Heart right ventricle (tissue), 16 donors: ENCODE data around the gene WNT1. TPM values are rescaled to one million over a fixed set of nuclear protein-coding genes. Genes with fewer than 3 reads are reported as not detected.

Experiments used
- ATAC-seq, 8 donors: fragments of 200-7000 bp; cut with Tn5 transposase; one replicate each; pipeline ENCODE4 v1.9.1; 2020; ENCODE audit warnings: mild to moderate bottlenecking in 8 of 8, moderate library complexity in 8 of 8, moderate number of reproducible peaks in 1 of 8
- DNase-seq, 2 donors: peaks; one replicate each; pipeline ENCODE4 v3.0.0-alpha.2; 2020
- H3K27ac ChIP-seq, 10 donors: fragments of 200-600 bp; sonication (generic) in 2 of 10; one replicate each; pipeline versions ENCODE4 v1.5.0 to v1.8.0; 2020 to 2022; ENCODE audit warnings: mild to moderate bottlenecking in 3 of 10
- H3K27me3 ChIP-seq, 7 donors: fragments of 200-600 bp; one replicate each; pipeline ENCODE4 v1.8.0; 2021 to 2022; ENCODE audit warnings: mild to moderate bottlenecking in 2 of 7
- H3K36me3 ChIP-seq, 9 donors: fragments of 200-600 bp; sonication (generic) in 1 of 9; one replicate each; pipeline versions ENCODE4 v1.5.0 to v1.8.0; 2020 to 2022; ENCODE audit warnings: mild to moderate bottlenecking in 2 of 9
- H3K4me1 ChIP-seq, 9 donors: fragments of 200-600 bp; sonication (generic) in 1 of 9; one replicate each; pipeline versions ENCODE4 v1.5.0 to v1.8.0; 2020 to 2022; ENCODE audit warnings: mild to moderate bottlenecking in 4 of 9
- H3K4me3 ChIP-seq, 10 donors: fragments of 200-600 bp; sonication (generic) in 2 of 10; one replicate each; pipeline versions ENCODE4 v1.5.0 to v1.8.0; 2020 to 2022; ENCODE audit warnings: mild to moderate bottlenecking in 7 of 10, moderate library complexity in 2 of 10
- H3K9me3 ChIP-seq, 11 donors: fragments of 200-600 bp in 10 of 11; sonication (generic) in 2 of 11; one replicate each; pipeline versions ENCODE4 v1.5.0 to v1.8.0; 2013 to 2022; ENCODE audit warnings: mild to moderate bottlenecking in 2 of 11, control low read depth in 1 of 11, moderate library complexity in 1 of 11
- CTCF ChIP-seq, 9 donors: fragments of 200-600 bp; sonication (generic) in 2 of 9; IDR thresholded peaks; one replicate each; pipeline versions ENCODE4 v1.5.0 to v1.8.0; 2021 to 2022; ENCODE audit warnings: antibody characterized with exemption in 9 of 9, mild to moderate bottlenecking in 5 of 9, moderate library complexity in 1 of 9
- WGBS, 2 donors: extraction: QIAGEN DNeasy Blood & Tissue Kit; methylation state at CpG; one replicate each; pipeline ENCODE4 v1.1.7; 2013; ENCODE audit warnings: inconsistent platforms in 1 of 2; 5-methylcytosine and 5-hydroxymethylcytosine counted together
- intact Hi-C, 10 donors: fragments of 100-400 bp; cut with DNase I; formaldehyde crosslinking; loops; one replicate each; pipeline versions ENCODE4 v1.11.1 to v1.14.2; 2022
- polyA plus RNA-seq, 2 donors: library from polyadenylated mRNA; stranded (reverse); fragments of 200-250 nt; gene quantifications; one replicate each; pipeline ENCODE4 v1.2.3, GENCODE V29; 2013
- total RNA-seq, 10 donors: library from RNA; stranded (reverse); fragmentation: NEBNext Ultra II Directional in 3 of 10; extraction: Animal tissue kit (Norgen Biotek cat#: 25700) in 3 of 10; gene quantifications; one replicate each; pipeline versions ENCODE4 v1.2.1 to v1.2.4, GENCODE V29; 2021 to 2023
- donor health status: Arrhythmogenic right ventricular cardiomyopathy.
- donor health status: ischemic (EF 13 %, LVEDD 7.1; RV severe dilation, severe dysfunction).
- donor health status: healthy with polysubstance abuse.
- donor health status: DM: no; HTN: yes; CAD: no.
- donor health status: DM: no; HTN: no; CAD: no.
- donor health status: ischemic (EF 25% LVEDD 6.9; RV normal size, moderate dysfunction).
- donor health status: ischemic (EF 25% LVEDD 5.7; RV mildly dilated, moderate dysfunction).
- donor health status: healthy.
- donor health status: DM: yes; HTN: yes; CAD: no.
- donor health status: Ischemic cardiomyopathy.
- donor health status: ischemic (EF 35%, LVEDD 5.7; RV mildly dilated, moderate dysfunction).
- donor health status: nonischemic (EF 11% LVEDD 7.7; RV severe dilation, severe dysfunction).
- donor health status: DM: yes; HTN: yes; CAD: no.
- donor health status: PGD.
- donor health status: ischemic (EF 29% LVEDD 5.4; RV normal size, mild dysfunction).
- donor health status: nonischemic (EF 23%, LVEDD 6.1; RV moderate dilation, normal function).

Gene WNT1
- total and polyA plus RNA-seq, 12 donors: not detected

GRCh38 chr12:48933664-48934311 lies 44.3 kb upstream of the WNT1 start:
- ATAC-seq: no peak
- intact Hi-C loops: loop anchor here in 3 of 10 donors (10.0 kb wide), 3 partner anchors 51 to 79 kb away; partner anchors contain the start of genes DDX23 (in 1 of the 3) and RND1 (in 1 of the 3)
- no peaks in the 10 kb centered on the region for H3K4me1 ChIP-seq

GRCh38 chr12:48934312-48934706 lies 43.8 kb upstream of the WNT1 start:
- Histone ChIP-seq H3K27ac (peak overlapping the region in 1 of 10 donors; percentile 13), H3K27me3 (no peaks in the 10 kb centered on the region), H3K9me3 (no peaks in the 10 kb centered on the region), H3K4me3 (no peak overlapping the region), H3K36me3 (peaks cover 0 to 94% (median 14%) of the 10 kb centered on the region in 9 donors), H3K4me1 (no peaks in the 10 kb centered on the region)
- ATAC-seq (no peak), DNase-seq (no peak)
- peak in 4 of 9 donors; percentile 35 to 38 (median 36) for TF ChIP-seq CTCF (IDR thresholded peaks at IDR 0.05)
- 96% methylated on average over 1 of the region's 1 CpG for WGBS, 2 donors
- intact Hi-C loops: loop anchor here in 3 of 10 donors (10.0 kb wide), 3 partner anchors 50 to 80 kb away; partner anchors contain the start of genes DDX23 (in 1 of the 3) and RND1 (in 1 of the 3)

More at GRCh38 chr12:48933664-48934311, 44.3 kb upstream of the WNT1 start:
- no peak for DNase-seq
- Histone ChIP-seq H3K27ac (peak overlapping the region in 1 of 10 donors; percentile 50), H3K36me3 (peaks cover 0 to 92% (median 10%) of the 10 kb centered on the region in 9 donors), H3K4me3 (no peak overlapping the region), H3K9me3 (no peaks in the 10 kb centered on the region), H3K27me3 (no peaks in the 10 kb centered on the region)
- TF ChIP-seq CTCF (IDR thresholded peaks at IDR 0.05): no peak
- 87 to 91% methylated on average over 9 of the region's 9 CpGs for WGBS, 2 donors

- H3K4me3 ChIP-seq: no peak overlapping the region
- peak; percentile 84 to 96 (median 89) for TF ChIP-seq CTCF (IDR thresholded peaks at IDR 0.05)
- intact Hi-C loops: loop anchor here in 8 of 10 donors (1.0 to 10.0 kb wide), 6 partner anchors 48 to 84 kb away; partner anchors contain the start of genes DDX23 (in 5 of the 8) and RND1 (in 1 of the 8)
- H3K4me1 ChIP-seq: peaks cover 0 to 16% (median 0%) of the 10 kb centered on the region in 9 donors
- no peaks in the 10 kb centered on the region for H3K9me3 ChIP-seq
- DNase-seq: peak; percentile 69 to 70
- H3K27ac ChIP-seq: no peak overlapping the region
- H3K27me3 ChIP-seq: no peaks in the 10 kb centered on the region
- peaks cover 0 to 94% (median 21%) of the 10 kb centered on the region in 9 donors for H3K36me3 ChIP-seq
- peak; percentile 48 to 84 (median 62) for ATAC-seq
These were observed 41.6 kb upstream of the WNT1 start for GRCh38 chr12:48936379-48936979.

GRCh38 chr12:48937170-48937569 lies 41.0 kb upstream of the WNT1 start:
- 87 to 91% methylated on average over 6 of the region's 6 CpGs for WGBS, 2 donors
- H3K36me3 ChIP-seq: peaks cover 0 to 94% (median 21%) of the 10 kb centered on the region in 9 donors
- TF ChIP-seq CTCF (IDR thresholded peaks at IDR 0.05): no peak
- no peaks in the 10 kb centered on the region for H3K27me3 ChIP-seq
- intact Hi-C loops: loop anchor here in 7 of 10 donors (2.0 to 10.0 kb wide), 5 partner anchors 48 to 85 kb away; partner anchors contain the start of genes DDX23 (in 5 of the 7) and RND1 (in 1 of the 7)
- no peak for ATAC-seq
- H3K27ac ChIP-seq: no peak overlapping the region
- no peak overlapping the region for H3K4me3 ChIP-seq
- H3K9me3 ChIP-seq: no peaks in the 10 kb centered on the region
- DNase-seq: no peak
- H3K4me1 ChIP-seq: peaks cover 0 to 21% (median 0%) of the 10 kb centered on the region in 9 donors
